ENCODE results near the gene GIT2. TPM values are rescaled to one million over a fixed set of nuclear protein-coding genes. Genes with fewer than 3 reads are reported as not detected.

GIT2 gene
- total RNA-seq, 4 donors from 2014 or later = 36.8 to 52.8 (median 42.3) TPM

- Histone ChIP-seq H3K27ac (peak overlapping the region in 3 of 4 donors; percentile 54 to 71 (median 70)), H3K4me1 (peaks cover 2 to 34% (median 18%) of the 10 kb centered on the region in 3 donors), H3K4me3 (no peak overlapping the region), H3K9me3 (no peaks in the 10 kb centered on the region), H3K36me3 (peaks cover 0 to 76% of the 10 kb centered on the region in 2 donors), H3K27me3 (no peaks in the 10 kb centered on the region)
- 82 to 94% methylated on average over 2 of the region's 2 CpGs for WGBS, 2 donors (ENCODE audit: low coverage in 1 of 2)
- no peak for TF ChIP-seq EP300 (IDR thresholded peaks at IDR 0.05)
- TF ChIP-seq POLR2A (IDR thresholded peaks at IDR 0.05) = no peak
- TF ChIP-seq CTCF (IDR thresholded peaks at IDR 0.05) = no peak
- TF ChIP-seq POLR2AphosphoS5 (IDR thresholded peaks at IDR 0.05) = no peak
- ATAC-seq = no peak
Measured at GRCh38 chr12:110024051-110024450, 27.9 kb upstream of the GIT2 start.

GRCh38 chr12:110023059-110023980 lies 27.2 kb upstream of the GIT2 start:
- H3K9me3 ChIP-seq = no peaks in the 10 kb centered on the region
- WGBS, 2 donors (ENCODE audit: low coverage in 1 of 2) = 49 to 81% methylated on average over 2 to 3 of the region's 5 CpGs
- H3K4me1 ChIP-seq = peaks cover 2 to 34% (median 18%) of the 10 kb centered on the region in 3 donors
- no peak for TF ChIP-seq EP300 (IDR thresholded peaks at IDR 0.05)
- no peak for TF ChIP-seq POLR2A (IDR thresholded peaks at IDR 0.05)
- TF ChIP-seq POLR2AphosphoS5 (IDR thresholded peaks at IDR 0.05) = no peak
- no peak for TF ChIP-seq CTCF (IDR thresholded peaks at IDR 0.05)
- peaks cover 0 to 76% of the 10 kb centered on the region in 2 donors for H3K36me3 ChIP-seq
- peak overlapping the region; percentile 16 to 71 (median 62) for H3K27ac ChIP-seq
- H3K4me3 ChIP-seq = no peak overlapping the region
- peak; percentile 31 for ATAC-seq
- H3K27me3 ChIP-seq = no peaks in the 10 kb centered on the region

- no peaks in the 10 kb centered on the region for H3K9me3 ChIP-seq
- no peak for TF ChIP-seq CTCF (IDR thresholded peaks at IDR 0.05)
- TF ChIP-seq POLR2A (IDR thresholded peaks at IDR 0.05) = no peak
- no peak for TF ChIP-seq EP300 (IDR thresholded peaks at IDR 0.05)
- TF ChIP-seq POLR2AphosphoS5 (IDR thresholded peaks at IDR 0.05) = no peak
- H3K4me1 ChIP-seq = peaks cover 2 to 34% (median 18%) of the 10 kb centered on the region in 3 donors
- WGBS, 2 donors (ENCODE audit: low coverage in 1 of 2) = 81 to 85% methylated on average over 3 of the region's 4 CpGs
- no peaks in the 10 kb centered on the region for H3K27me3 ChIP-seq
- no peak for ATAC-seq
- peaks cover 0 to 76% of the 10 kb centered on the region in 2 donors for H3K36me3 ChIP-seq
- H3K4me3 ChIP-seq = no peak overlapping the region
- H3K27ac ChIP-seq = peak overlapping the region in 1 of 4 donors; percentile 41
Measured at GRCh38 chr12:110020956-110021355, 24.8 kb upstream of the GIT2 start.

DNA sequence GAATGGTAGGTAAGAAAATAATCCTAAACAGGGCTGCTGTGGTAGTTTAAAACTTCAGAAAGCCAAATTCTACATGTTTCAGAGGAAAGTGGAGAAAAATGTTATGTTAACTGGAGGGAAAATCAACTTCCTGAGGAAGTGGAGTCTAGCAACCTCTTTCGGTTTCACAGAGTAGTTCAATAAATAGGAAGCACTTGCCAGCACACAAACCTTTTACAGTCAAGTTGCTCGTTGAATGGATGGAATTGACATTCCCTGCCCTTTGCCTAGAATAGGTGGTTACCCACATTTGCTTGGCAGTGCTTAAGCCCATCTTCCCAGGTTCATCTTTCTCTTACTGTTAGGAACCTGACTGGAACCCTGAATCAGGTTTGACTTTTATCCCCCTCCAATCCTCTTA lies 19.0 kb upstream of the GIT2 start:
- Histone ChIP-seq H3K4me3 (no peak overlapping the region), H3K27ac (no peak overlapping the region), H3K27me3 (no peaks in the 10 kb centered on the region), H3K9me3 (no peaks in the 10 kb centered on the region), H3K36me3 (peaks cover 0 to 84% of the 10 kb centered on the region in 2 donors), H3K4me1 (peaks cover 0 to 22% (median 0%) of the 10 kb centered on the region in 3 donors)
- 62 to 75% methylated on average over 2 of the region's 2 CpGs for WGBS, 2 donors (ENCODE audit: low coverage in 1 of 2)
- no peak for TF ChIP-seq POLR2AphosphoS5 (IDR thresholded peaks at IDR 0.05)
- TF ChIP-seq CTCF (IDR thresholded peaks at IDR 0.05) = no peak
- TF ChIP-seq EP300 (IDR thresholded peaks at IDR 0.05) = no peak
- no peak for TF ChIP-seq POLR2A (IDR thresholded peaks at IDR 0.05)
- ATAC-seq = no peak
